ENCODE data around the gene UBN1. TPM values are rescaled to one million over a fixed set of nuclear protein-coding genes. Genes with fewer than 3 reads are reported as not detected.

The UBN1 gene
- total RNA-seq (10 to 100 TPM; 47.5 to 69.8 TPM), total RNA-seq (117 to 166 reads per million in 2 donors)

- H3K27me3 Mint-ChIP-seq = no peaks in the 10 kb centered on the region
- ATAC-seq = peak; percentile 93
- H3K4me1 Mint-ChIP-seq = peaks cover 33% of the 10 kb centered on the region
- peak within 1 kb of the TSS; percentile 91 for H3K4me3 Mint-ChIP-seq
- no peaks in the 10 kb centered on the region for H3K9me3 ChIP-seq (ENCODE audit: control insufficient read depth, low read length, poor library complexity, severe bottlenecking)
- DNase-seq = peak; percentile 98 to 100 (median 100)
- H3K36me3 Mint-ChIP-seq (ENCODE audit: low read depth) = no peaks in the 10 kb centered on the region
- H3K27ac Mint-ChIP-seq = peak within 1 kb of the TSS; percentile 79
These were observed at the start of gene UBN1, which contains the start of gene GLYR1 for GRCh38 chr16:4846901-4847773. TSS of gene UBN1 (plus strand) at chr16:4847481. CDS start at chr16:4852918, 5,437 bp downstream. TSS of gene GLYR1 (minus strand) at chr16:4847288. CDS start at chr16:4847265, 23 bp downstream.

DNA sequence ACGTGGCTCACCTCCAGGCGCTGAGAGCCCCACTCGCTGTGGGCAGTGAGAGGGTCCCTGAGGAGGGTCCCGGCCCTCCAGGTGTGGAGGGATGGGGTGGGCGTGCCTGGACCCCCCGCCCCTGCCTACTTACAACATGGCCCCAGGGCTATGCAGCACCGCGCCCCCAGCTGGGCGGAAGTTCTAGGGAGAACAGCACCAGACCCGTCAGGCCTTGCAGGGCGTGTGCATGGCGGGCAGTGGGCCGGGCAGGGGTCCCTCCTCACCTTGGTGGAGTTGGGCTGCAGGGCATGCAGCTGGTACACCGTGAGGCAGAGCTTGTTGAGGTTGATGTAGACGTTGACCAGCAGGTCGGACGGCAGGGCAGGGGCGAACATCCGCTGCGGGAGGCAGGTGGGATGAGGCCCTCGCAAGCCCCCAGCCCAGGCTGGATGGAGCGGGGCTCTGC, 49.5 kb upstream of the UBN1 start:
- no peak overlapping the region for H3K4me3 Mint-ChIP-seq
- no peak overlapping the region for H3K27ac Mint-ChIP-seq
- H3K27me3 Mint-ChIP-seq = no peaks in the 10 kb centered on the region
- ATAC-seq (no peak), DNase-seq (no peak)
- no peaks in the 10 kb centered on the region for H3K9me3 ChIP-seq (ENCODE audit: control insufficient read depth, low read length, poor library complexity, severe bottlenecking)
- H3K36me3 Mint-ChIP-seq (ENCODE audit: low read depth) = no peaks in the 10 kb centered on the region
- H3K4me1 Mint-ChIP-seq = peaks cover 5% of the 10 kb centered on the region

DNA sequence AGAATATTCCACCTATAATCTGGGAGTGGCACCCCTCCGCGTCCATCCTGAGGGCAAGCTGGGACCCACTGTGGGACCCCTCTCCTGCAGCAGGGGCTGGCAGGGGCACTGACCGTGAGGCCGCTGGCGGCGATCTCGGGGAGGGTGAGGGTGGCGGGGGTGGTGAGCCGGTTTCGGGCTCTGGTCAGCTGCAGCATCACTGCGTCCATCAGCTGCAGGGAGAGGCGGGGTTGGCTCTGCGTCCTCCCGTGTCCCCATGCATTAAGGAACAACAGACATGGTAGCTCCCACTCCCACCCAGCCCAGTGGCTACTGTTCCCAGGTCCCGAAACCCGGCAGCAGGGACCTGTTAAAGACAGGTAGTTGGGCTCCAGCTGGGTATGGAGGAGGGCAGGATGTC, 48.8 kb upstream of the UBN1 start:
- no peaks in the 10 kb centered on the region for H3K9me3 ChIP-seq (ENCODE audit: control insufficient read depth, low read length, poor library complexity, severe bottlenecking)
- H3K4me3 Mint-ChIP-seq = no peak overlapping the region
- ATAC-seq (no peak), DNase-seq (no peak)
- H3K27ac Mint-ChIP-seq = no peak overlapping the region
- peaks cover 5% of the 10 kb centered on the region for H3K4me1 Mint-ChIP-seq
- H3K27me3 Mint-ChIP-seq = no peaks in the 10 kb centered on the region
- no peaks in the 10 kb centered on the region for H3K36me3 Mint-ChIP-seq (ENCODE audit: low read depth)

GRCh38 chr16:4799171-4799855, 48.0 kb upstream of the UBN1 start:
- Mint-ChIP-seq H3K27ac (no peak overlapping the region), H3K4me1 (peaks cover 7% of the 10 kb centered on the region), H3K36me3 (ENCODE audit: low read depth) (no peaks in the 10 kb centered on the region), H3K27me3 (no peaks in the 10 kb centered on the region), H3K4me3 (peak overlapping the region; percentile 58)
- DNase-seq (no peak), ATAC-seq (no peak)
- no peaks in the 10 kb centered on the region for H3K9me3 ChIP-seq (ENCODE audit: control insufficient read depth, low read length, poor library complexity, severe bottlenecking)

DNA sequence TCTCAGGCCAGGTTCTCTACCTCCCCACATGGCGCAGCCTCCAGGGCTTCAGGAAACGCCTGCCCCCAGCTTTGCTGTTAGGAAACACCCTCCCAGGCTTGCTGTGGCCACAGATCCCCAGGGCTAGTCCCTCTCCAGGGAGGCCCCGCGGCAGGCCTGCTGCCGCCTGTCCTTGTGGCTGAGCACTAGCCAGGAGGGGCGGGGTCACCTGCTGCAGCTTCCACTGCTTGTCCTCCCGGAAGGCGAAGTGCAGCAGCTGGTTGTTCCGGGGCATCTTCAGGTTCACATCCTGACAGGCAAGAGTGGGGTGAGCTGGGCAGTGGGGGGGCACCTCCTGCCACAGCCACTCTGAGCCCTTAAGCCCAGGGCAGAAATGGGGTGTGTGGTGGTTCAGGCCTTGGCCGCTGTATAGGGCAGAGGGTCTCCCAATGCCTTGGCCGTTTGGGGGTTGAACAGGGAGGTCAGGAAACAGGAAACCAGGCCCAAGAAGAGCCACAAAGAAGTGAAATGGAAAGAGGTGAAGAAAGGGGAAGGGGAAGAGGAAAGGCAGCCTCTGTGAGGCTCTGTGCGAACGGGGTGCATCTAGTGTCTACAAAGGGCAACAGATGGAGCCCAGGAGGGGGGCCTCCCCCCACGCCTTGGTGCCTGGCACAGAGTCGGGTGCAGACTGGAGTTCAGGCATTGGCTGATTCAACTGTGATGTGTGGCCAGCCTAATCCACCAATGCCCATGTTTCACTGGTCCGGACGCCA, 46.8 kb upstream of the UBN1 start:
- Mint-ChIP-seq H3K27ac (peak overlapping the region; percentile 87), H3K36me3 (ENCODE audit: low read depth) (no peaks in the 10 kb centered on the region), H3K4me1 (peaks cover 7% of the 10 kb centered on the region), H3K27me3 (no peaks in the 10 kb centered on the region), H3K4me3 (peak overlapping the region; percentile 49)
- no peak for ATAC-seq
- no peak for DNase-seq
- H3K9me3 ChIP-seq (ENCODE audit: control insufficient read depth, low read length, poor library complexity, severe bottlenecking) = no peaks in the 10 kb centered on the region

DNA sequence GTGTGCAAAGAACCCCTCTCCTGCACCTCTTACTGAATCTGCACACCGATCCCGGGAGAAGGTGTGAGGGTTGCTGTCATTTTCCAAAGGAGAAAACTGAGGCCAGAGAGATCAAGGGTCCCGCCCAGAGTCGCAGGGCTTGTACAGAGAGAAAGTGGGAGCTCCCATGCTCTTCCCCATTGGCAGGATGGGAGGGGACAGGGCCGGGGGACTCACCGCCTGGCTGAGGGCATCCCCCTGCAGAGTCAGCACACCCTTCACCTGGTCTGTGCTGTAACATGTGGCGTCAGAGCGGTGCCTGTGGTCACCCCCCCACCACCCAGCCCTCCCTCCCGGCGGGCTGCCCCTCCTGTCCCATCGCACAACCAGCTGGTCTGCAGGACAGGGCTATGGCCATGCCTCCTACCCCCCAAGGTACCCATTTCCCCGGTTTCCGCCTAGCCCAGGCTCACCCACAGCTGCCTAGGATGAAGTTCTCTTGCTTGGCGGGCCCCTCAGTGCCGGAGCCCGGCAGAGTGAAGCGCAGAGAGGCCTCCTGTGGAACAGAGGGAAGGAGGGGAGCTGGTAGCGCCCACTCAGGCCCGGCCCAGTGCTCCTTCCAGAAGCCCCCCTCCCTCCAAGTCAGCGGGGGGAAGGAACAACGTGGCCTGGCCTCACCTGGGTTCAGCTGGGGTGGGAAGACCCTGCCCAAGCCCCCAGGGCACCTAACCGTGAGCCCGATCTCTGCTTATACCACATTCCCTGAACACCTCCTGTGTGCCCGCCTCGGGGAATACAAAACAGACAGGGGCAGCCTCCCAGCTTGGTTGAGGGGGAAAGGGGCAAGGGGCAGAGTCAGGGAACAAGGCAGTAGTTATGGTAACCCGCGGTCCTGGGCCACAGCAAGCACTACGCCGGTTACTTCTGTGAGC, 46.0 kb upstream of the UBN1 start:
- no peaks in the 10 kb centered on the region for H3K27me3 Mint-ChIP-seq
- H3K36me3 Mint-ChIP-seq (ENCODE audit: low read depth) = no peaks in the 10 kb centered on the region
- peaks cover 7% of the 10 kb centered on the region for H3K4me1 Mint-ChIP-seq
- ATAC-seq (no peak), DNase-seq (no peak)
- peak overlapping the region; percentile 87 for H3K27ac Mint-ChIP-seq
- H3K4me3 Mint-ChIP-seq = peak overlapping the region; percentile 90
- H3K9me3 ChIP-seq (ENCODE audit: control insufficient read depth, low read length, poor library complexity, severe bottlenecking) = no peaks in the 10 kb centered on the region

DNA sequence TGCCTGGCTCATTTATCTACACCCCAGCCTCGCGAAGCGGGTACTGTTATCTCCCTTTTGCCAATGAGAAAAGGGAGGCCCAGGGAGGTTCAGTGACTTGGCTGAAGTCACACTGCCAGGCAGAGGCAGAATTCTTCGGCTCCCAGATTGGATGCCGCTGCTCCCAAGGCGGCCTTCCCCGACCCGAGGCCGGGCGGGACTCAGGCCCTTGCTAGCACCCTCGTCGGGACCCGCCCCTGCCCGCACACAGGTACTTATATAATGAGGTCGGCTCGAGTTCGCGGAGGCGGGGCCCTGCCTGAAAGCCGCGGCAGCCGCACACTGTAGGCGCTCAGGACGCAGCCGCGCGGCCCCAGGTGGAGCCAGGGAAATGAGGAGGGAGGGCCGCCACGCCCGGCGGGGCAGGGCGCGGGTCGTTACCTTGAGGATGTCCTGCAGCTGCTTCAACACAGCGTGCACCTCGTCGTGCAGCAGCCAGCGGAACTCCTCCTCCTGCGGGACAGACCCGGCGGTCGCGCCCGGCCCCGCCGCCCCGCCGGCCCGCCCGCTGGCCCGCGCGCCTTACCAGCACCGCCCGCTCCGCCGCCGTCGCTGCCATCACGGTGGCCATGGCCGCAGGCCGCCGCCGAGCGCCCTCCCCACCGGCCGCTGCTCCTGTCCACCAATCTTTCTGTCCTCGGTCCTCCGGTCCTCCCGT, 45.2 kb upstream of the UBN1 start, which contains the start of gene ROGDI:
TSS of gene ROGDI (minus strand) at position 672 of the 697 bp plus-strand sequence. CDS start at position 610, 62 bp downstream.
- H3K4me3 Mint-ChIP-seq = peak within 1 kb of the TSS; percentile 90
- ATAC-seq (peak; percentile 78), DNase-seq (peak; percentile 77 to 87 (median 84))
- H3K27me3 Mint-ChIP-seq = no peaks in the 10 kb centered on the region
- H3K36me3 Mint-ChIP-seq (ENCODE audit: low read depth) = no peaks in the 10 kb centered on the region
- H3K4me1 Mint-ChIP-seq = peaks cover 7% of the 10 kb centered on the region
- H3K9me3 ChIP-seq (ENCODE audit: control insufficient read depth, low read length, poor library complexity, severe bottlenecking) = no peaks in the 10 kb centered on the region
- peak within 1 kb of the TSS; percentile 87 for H3K27ac Mint-ChIP-seq

DNA sequence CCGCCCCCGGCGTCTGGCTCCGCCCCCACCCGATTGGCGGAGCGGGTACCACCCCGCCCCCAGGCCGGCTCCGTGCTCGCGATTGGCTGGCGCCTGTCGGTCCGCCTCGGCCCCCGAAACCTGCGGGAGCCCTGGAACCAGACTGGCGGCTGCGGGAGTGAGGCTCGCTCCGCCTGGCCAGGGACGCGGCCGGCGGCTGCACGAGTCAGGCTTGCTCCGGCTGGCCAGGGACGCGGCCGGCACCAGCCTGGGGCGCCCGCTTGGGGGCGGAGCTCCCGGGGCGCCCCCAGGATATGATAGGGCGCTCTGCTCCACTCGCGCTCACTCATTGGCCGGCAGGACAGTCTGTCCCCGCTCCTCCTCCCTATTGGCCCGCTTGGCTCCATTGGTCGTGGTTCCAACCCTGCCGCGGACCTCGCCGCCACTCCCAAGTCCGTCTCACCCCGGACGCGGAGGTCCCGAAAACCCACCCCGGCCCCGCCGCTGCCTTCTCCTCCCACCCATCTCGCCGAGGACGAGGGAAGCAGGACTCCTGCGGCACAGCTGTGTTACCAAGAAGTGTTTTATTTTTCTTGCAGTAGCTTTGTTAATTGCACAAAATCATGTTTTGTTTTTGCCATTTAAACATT, 44.5 kb upstream of the UBN1 start:
- H3K4me3 Mint-ChIP-seq = peak overlapping the region; percentile 90
- DNase-seq = peak; percentile 84 to 93 (median 86)
- no peaks in the 10 kb centered on the region for H3K27me3 Mint-ChIP-seq
- ATAC-seq = peak; percentile 85
- H3K27ac Mint-ChIP-seq = peak overlapping the region; percentile 87
- H3K9me3 ChIP-seq (ENCODE audit: control insufficient read depth, low read length, poor library complexity, severe bottlenecking) = no peaks in the 10 kb centered on the region
- peaks cover 7% of the 10 kb centered on the region for H3K4me1 Mint-ChIP-seq
- no peaks in the 10 kb centered on the region for H3K36me3 Mint-ChIP-seq (ENCODE audit: low read depth)

DNA sequence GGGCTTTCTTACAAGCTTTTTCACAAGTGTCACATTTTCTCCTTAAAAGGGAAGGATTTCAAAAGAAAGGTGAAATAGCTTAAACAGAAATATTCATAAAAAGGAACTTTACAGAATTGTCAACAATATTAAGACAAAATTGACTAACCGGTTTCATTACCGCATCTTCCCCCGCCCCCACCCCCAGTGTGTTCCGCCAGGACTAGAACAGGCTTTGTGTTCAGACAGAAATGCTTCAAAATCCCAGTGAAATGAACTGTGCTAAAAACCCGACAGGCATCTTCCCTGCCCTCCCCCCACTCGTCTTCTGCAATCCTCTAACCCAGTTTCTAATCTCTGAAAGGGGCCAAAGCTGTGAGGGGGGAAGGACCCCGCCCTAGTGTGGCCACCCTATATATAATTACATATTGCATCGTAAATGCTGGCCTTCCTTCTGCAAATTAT, 43.9 kb upstream of the UBN1 start:
- ATAC-seq (no peak), DNase-seq (no peak)
- Mint-ChIP-seq H3K4me3 (peak overlapping the region; percentile 90), H3K27me3 (no peaks in the 10 kb centered on the region), H3K36me3 (ENCODE audit: low read depth) (no peaks in the 10 kb centered on the region), H3K4me1 (peaks cover 7% of the 10 kb centered on the region), H3K27ac (no peak overlapping the region)
- H3K9me3 ChIP-seq (ENCODE audit: control insufficient read depth, low read length, poor library complexity, severe bottlenecking) = no peaks in the 10 kb centered on the region

DNA sequence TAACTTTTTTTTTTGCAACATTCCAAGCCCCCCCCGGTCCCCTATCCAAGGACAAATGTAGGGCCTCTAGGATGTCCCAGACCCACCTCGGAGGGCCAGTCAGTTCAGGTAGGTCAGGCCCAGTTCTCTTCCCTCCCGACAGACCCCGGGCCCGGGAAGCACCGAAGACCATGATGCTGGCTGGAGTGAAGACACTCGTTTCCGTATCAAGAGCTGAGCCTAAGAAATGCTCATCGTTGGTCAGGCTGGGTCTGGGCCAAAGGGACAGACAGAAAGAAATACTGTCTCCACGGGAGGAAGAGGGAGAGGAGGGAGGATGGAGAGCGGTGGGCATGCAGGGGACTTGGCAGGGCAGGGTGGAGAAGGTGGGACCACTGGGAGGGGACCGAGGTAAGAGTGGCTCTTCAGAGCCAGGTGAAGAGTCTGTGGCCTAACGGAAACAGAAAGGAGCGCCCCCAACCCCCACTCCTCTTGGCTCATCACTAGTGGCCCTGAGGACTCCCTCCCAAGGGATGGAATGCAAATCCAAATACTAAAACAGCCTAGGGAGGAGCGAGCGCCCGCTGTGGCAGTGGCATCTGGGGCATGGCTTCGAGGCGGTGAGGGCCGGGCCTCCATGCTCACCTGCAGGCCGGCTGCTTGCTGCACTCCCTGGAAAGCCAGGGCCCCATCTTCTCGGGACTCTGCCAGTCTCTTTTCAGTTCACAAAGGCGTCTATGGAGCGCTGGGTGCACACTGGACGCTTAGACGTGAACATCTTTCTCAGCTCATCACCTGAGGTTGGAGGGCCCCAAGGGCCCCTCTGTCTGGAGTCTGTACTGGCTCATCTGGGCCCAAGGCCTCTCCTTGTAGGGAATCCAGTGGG, 43.2 kb upstream of the UBN1 start:
- H3K4me1 Mint-ChIP-seq = peaks cover 7% of the 10 kb centered on the region
- H3K27me3 Mint-ChIP-seq = no peaks in the 10 kb centered on the region
- no peak for ATAC-seq
- peak overlapping the region; percentile 55 for H3K4me3 Mint-ChIP-seq
- no peak overlapping the region for H3K27ac Mint-ChIP-seq
- DNase-seq = no peak
- H3K36me3 Mint-ChIP-seq (ENCODE audit: low read depth) = no peaks in the 10 kb centered on the region
- no peaks in the 10 kb centered on the region for H3K9me3 ChIP-seq (ENCODE audit: control insufficient read depth, low read length, poor library complexity, severe bottlenecking)

DNA sequence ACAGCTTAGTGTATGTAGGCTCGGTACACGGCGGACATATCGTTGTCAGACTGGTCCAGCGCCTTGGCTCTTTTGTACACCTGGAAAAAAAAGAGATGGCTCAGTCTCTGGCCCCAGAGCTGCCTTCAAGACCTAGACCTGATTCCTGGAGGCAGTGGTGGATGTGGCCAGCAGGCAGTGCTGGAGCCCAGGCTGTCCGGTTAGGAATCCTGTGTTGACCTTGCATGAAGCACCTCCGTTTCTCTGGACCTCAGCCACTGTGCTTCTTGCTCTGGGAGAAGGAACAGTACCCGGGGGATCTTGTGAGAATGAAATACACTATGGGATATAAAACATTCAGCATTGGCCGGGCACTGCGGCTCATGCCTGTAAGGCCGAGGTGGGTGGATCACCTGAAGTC, 42.0 kb upstream of the UBN1 start:
- peaks cover 7% of the 10 kb centered on the region for H3K4me1 Mint-ChIP-seq
- DNase-seq (no peak), ATAC-seq (no peak)
- no peaks in the 10 kb centered on the region for H3K27me3 Mint-ChIP-seq
- H3K27ac Mint-ChIP-seq = no peak overlapping the region
- H3K4me3 Mint-ChIP-seq = no peak overlapping the region
- H3K9me3 ChIP-seq (ENCODE audit: control insufficient read depth, low read length, poor library complexity, severe bottlenecking) = no peaks in the 10 kb centered on the region
- no peaks in the 10 kb centered on the region for H3K36me3 Mint-ChIP-seq (ENCODE audit: low read depth)

Data from T-helper 17 cell (primary cell).